HG02759 (cell line): Measurements from ENCODE around the gene FLT3LG.

ENCODE experiments used
- ATAC-seq: cut with Tn5 transposase; IDR thresholded peaks from one replicate; pipeline ENCODE4 v1.9.1; 2021; ENCODE audit warnings: mild to moderate bottlenecking, moderate library complexity; ENCODE audit not compliant: unreplicated experiment

FLT3LG gene

GRCh38 chr19:49507803-49508494, 33.9 kb downstream of the FLT3LG start:
- ATAC-seq, result no peak

- ATAC-seq, result no peak
Observed at GRCh38 chr19:49512970-49513745, 39.1 kb downstream of the FLT3LG start.

GRCh38 chr19:49513746-49514118, 39.7 kb downstream of the FLT3LG start:
- ATAC-seq, result no peak

GRCh38 chr19:49514151-49514550, 40.1 kb downstream of the FLT3LG start:
- ATAC-seq, result no peak

- no peak for ATAC-seq
Observed at GRCh38 chr19:49515767-49516166, 41.8 kb downstream of the FLT3LG start.

GRCh38 chr19:49518033-49518432, 44.0 kb downstream of the FLT3LG start:
- no peak for ATAC-seq

GRCh38 chr19:49520705-49521319, 46.8 kb downstream of the FLT3LG start:
- no peak for ATAC-seq

GRCh38 chr19:49524812-49525455, 50.9 kb downstream of the FLT3LG start:
- ATAC-seq, result no peak

GRCh38 chr19:49528211-49528771, 54.3 kb downstream of the FLT3LG start:
- no peak for ATAC-seq

GRCh38 chr19:49530708-49531107, 56.7 kb downstream of the FLT3LG start:
- no peak for ATAC-seq

- peak; percentile 74 for ATAC-seq
Observed at GRCh38 chr19:49533551-49534488, 59.8 kb downstream of the FLT3LG start.

- no peak for ATAC-seq
Observed at GRCh38 chr19:49534632-49535385, 60.8 kb downstream of the FLT3LG start.
